GM19023 (cell line): Measurements from ENCODE around the gene SULF2.

Source experiments
- ATAC-seq: cut with Tn5 transposase; IDR thresholded peaks from one replicate; pipeline ENCODE4 v1.9.1; 2021; ENCODE audit warnings: mild to moderate bottlenecking, moderate library complexity; ENCODE audit not compliant: unreplicated experiment

SULF2 gene

DNA sequence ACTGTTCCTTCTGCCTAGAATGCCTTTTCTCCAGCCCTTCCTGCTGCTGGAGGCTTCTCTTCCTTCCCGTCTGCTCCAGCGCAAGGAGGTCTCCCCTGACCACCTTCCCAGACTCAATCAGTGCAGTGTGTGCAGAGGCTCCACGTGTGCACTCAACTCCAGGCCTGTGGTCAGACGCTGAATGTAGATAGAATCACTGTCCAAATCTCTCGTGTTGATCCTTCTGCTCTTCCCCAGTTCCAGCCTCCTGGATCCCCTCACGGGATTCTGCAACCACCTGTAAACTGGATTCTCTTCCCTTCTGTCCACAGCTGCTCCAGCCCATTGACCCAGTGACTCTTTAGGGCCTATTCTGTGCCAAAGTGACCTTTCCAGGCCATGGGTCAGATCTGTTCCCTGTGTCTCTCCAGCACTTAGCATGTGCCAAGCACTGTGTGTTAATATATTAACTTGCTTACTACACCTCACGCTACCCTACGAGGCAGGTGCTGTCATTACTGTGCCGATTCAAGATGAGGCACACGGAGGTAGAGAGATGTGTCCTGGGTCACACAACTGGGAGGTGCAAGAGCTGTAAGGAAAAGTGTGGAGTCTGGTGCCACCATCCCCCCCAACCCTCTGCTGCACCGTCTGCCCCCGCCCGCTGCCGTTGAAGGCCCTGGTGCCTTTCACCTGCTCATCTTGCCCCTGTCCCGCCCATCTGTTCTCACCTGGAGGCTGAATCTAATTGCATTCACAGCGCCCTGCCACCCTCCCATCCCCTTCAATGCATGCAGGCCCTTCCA, 112.2 kb downstream of the SULF2 start:
- no peak for ATAC-seq

DNA sequence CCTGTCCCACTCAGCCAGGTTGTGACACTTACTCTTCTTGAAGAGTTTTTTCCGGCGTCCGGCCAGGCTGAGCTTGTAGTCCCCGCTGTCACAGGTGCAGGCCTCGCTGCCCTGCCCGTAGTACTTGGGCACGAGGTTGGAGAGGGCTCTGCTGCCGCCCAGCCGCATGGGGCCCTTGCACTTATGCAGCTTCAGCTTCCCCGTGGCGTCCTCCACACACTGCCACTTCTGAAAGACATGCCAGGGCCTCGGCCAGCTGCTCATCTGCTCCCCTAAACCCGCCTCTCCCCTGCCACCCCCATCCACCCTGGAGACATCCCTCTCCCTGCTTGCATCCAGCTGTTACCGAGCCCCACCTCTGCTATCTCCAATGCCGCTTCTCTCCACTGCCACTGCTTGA, 113.1 kb downstream of the SULF2 start:
- no peak for ATAC-seq

- ATAC-seq = no peak
These were observed 114.4 kb downstream of the SULF2 start for GRCh38 chr20:47670913-47671312.

DNA sequence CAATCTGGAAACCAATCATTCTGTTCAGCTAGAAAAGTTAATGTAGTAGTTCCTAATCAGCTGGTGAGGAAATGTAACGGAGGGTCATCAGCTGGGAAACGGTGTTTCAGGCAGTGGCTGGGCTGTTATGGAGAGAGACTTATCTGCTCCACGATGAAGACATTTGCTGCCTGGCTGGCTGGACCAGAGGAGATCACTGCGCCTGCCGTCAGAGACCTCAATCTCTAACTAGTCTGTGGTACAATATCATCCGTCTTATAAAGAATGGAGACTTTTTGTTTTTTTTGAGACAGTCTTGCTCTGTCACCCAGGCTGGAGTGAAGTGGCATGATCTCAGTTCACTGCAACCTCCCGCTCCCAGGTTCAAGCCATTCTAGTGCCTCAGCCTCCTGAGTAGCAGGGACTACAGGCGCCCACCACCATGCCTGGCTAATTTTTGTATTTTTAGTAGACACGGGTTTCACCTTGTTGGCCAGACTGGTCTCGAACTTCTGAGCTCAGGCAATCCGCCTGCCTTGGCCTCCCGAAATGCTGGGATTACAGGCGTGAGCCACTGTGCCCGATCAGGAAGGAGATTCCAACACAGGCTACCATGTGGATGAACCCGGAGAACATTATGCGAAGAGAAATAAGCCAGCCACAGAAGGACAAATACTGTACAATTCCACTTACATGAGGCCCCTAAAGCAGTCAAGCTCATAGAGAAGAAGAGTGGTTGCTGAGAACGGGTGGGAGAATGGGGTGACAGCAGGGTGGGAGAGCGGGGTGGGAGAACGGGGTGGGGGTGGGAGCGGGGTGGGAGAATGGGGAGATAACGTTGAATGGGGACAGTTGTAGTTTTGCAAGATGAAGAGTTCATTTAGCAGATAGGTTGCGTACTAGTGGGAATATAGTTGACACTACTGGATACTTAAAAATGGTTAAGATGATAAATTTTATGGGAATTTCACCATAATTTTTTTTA, 115.1 kb downstream of the SULF2 start:
- no peak for ATAC-seq

DNA sequence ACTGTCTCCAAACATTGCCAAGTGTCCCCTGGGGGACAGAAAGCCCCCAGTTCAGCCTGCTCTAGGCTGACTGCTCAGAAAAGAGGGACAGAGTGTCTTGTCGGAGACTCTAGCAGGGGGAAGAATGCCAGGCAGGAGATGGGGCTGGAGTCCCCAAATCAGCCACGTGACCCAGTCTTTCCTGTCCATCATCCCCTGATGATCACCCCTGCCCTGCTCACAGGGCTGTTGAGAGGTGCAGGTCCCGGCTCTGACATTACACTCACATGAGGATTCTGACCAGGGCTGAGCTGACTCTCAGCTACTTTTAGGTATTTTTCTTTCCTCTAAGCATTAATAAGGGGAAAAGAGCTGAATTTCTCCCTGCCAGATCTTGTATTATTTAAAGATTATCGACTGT, 115.8 kb downstream of the SULF2 start:
- ATAC-seq = no peak

- no peak for ATAC-seq
These were observed 116.2 kb downstream of the SULF2 start for GRCh38 chr20:47669152-47669425.

DNA sequence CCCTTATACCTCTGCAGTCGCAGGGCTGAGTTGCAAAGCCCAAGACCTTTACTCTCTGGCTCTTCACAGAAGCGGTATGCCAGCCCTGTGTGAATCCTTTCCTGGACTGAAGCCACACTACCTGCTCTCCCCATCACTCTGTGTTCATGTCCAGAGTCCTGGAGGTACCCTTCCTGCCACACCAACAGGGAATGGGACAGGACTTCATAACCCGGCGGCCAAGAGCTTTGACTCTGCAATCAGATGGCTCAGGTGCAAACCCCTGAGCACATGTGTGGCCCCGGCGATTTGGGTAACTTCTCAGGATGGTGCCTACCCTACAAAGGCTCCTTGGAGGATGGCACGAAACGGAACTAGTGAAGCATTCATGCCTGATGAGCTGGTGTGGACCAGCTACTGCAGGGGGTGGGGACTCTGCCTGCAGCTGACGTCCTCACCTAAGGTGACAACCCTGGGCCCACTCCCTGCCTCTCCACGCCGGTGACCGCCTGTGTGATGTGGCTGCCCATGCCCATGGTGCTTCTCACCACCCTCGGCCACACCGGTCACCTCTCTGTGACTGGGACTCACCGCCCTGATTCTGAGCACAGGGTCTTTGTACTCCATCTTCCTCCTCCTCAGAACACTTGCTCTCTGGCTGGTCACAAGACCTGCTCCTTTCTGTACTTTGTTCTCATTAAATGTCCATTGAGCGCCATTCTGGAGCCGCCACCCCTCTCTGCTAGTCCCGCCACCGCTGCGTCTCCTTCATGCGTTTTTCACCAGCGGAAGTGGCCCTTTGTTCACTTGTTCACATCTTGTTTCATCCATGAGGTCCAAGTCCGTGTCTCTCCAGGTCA, 116.7 kb downstream of the SULF2 start:
- ATAC-seq = no peak

DNA sequence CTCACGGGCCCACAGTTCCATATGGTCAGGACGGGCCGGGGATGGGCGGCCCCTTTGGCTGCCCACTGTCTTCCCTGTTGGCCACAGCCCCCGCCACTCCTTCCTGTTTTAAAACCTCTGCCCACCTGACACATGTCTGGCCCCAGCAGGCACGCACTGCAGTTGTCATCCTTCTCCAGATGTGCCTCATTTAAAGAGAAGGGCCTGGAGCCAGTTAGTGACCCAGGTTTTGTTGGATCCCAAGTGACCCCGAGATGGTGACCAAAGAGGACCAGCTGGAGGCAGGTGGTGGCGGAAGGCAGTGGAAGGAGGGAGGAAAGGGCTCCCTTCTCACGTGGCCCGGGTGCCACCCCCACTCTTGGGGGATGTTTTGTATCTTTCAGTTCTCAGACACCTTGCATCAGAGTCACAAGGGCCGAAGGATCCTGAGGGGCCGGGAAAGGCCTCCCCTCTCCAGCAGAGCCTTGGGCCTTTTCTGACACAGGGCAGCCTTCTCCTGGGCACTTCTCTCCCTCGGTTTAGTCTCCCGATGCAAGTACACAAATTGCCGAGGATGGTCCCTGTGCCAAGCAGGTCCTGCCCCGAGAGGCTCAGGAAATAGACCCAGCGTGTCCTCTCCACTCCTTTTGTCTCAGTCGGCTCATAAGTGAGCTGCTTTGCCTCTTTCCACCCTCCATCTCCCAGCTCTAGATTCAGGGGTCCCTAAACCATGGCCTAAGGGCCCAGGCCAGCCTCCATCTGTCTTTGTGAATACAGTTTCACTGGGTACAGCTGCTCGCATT, 117.6 kb downstream of the SULF2 start:
- no peak for ATAC-seq

GRCh38 chr20:47667086-47667485, 118.2 kb downstream of the SULF2 start:
- no peak for ATAC-seq

- ATAC-seq = no peak
These were observed 119.0 kb downstream of the SULF2 start for GRCh38 chr20:47666304-47666703.

DNA sequence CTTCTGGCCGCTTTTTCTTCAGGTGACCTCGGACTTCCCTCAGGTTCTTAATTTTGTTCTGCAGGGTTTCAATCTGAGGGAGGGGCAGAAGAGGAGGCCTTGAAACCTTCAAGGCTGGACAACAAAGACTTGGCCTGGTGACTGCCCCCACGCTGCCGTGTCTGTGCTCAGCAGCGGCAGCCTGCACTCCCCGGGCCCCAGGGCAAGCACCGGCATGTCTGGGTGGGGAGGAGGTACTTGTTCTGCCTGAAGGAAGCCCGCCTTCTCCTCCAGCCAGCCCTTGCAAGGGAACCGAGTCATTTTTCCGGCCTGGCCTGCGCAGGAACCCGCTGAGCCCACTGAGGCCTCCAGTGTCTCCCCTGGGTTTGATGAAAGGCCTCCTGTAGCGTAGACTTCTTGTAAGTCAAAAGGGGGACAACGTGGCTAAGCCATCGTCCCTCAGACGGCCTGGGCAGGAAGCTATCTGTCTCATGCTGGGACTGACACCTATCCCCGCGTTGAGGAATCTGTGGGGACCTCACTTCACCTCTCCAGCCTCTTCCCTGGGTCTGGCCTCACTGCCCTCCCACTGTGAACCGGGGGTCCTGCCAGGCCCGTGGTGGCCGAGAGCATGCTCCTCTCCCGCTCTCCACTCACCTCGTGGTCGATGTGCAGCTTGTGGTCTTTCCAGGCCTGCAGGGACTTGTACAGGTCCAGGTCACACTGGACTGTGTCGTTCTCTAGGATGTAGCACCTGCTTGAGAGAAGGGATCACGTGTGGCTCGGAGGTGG, 119.9 kb downstream of the SULF2 start:
- no peak for ATAC-seq

DNA sequence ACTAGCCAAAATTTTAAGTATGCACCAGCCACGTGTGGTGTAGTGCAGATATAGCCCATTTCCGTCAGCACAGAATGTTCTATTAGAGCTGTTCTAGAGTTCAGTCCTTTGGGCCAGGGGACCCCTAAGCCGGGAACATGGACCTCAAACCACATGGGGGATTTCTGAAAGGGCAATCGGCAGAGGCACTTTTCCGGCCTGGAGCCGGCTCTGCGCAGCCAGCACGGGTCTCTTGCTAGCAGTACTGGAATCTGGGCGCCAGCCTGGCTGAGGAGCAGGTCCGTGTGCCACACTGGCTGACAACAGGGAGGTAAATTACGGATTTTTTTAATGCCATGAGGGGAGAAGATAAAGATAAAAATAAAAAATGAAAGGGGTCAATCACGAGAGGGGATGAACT, 120.5 kb downstream of the SULF2 start:
- ATAC-seq = no peak

DNA sequence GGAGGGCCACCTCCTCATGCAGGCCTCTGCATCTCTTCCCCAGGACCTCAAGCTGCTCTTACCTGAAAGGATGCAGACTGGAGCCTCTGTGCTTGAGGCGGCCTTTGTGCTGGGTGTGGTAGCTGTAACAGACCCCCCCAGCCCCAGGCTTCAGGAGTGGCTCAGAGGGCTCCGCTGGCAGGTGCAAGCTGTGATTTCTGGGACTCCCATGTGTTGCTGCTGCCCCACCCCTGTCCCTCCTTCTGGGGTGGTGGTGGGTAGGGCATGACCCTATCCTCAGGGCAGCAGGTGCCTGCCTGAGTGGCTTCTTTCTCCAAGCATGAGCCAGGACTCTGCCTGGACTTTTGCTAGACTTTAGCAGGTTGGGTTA, 121.2 kb downstream of the SULF2 start:
- no peak for ATAC-seq

GRCh38 chr20:47663354-47664067, 121.8 kb downstream of the SULF2 start:
- ATAC-seq = no peak

GRCh38 chr20:47662483-47663353, 122.6 kb downstream of the SULF2 start:
- ATAC-seq = no peak

DNA sequence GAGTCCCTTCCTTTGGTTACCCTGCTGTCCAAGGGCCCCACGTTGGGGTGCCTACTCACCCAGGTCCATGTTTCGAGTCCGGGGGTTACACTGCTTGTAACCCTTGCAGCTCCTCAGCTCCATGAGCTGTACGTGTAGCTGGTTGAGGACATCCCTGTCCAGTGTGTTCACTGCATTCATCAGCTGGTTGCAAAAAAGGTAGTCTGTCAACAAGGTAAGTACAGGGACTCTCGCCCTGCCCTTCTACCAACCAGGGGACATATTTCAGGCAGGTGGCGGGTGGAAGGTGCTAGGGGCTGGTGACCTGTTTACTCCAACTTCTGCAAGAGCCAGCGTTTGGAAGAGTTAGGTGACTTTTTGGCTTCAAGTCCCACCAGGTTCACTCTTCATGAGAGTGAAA, 123.6 kb downstream of the SULF2 start:
- no peak for ATAC-seq

DNA sequence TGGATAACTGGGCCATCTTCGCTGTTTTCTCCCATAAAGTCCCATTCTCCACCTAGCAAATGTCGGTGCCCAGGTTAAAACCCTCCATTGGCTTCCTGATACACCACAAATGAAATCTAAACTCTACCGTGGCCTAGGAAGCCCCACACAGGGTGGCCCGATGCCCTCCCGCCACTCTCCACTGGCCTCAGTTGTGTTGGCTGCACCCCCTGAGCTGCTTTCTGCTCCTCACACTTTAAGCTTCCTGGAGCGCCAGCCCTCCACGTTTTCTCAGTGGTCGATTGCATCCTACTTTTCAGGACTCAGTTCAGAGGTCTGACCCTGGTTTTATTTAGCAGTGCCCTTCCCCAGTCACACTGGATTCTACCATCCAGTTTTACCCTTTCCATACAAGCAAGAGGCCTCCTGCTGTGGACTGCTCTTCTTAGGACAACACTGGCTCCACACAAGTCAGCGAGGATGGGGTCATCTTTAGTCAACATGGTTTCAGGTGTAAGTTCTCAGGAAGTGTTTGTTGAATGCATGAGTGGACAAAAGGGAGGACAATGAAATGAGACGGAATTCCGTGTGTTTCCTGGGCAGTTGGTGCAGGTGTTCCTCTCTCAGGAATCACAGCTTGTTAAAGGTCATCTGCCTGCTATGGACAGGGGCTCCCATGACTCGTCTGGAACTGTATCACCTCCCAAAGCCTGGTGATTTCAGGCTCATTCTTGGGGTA, 124.1 kb downstream of the SULF2 start:
- ATAC-seq = no peak

DNA sequence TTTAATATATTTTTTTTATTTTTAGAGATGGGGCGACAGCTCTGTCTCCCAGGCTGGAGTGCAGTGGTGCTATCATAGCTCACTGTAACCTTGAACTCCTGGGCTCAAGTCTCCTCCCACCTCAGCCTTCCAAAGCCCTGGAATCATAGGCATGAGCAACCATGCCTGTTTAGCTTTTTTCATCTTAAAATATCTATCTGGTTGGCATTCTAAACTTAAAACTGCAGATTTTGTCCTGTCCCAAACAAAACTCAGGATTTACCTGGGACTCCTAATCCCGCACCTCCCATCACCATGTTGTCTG, 124.7 kb downstream of the SULF2 start:
- ATAC-seq = no peak
